H9 (cell line): ENCODE measurements around the gene B4GALT1. TPM values are rescaled to one million over a fixed set of nuclear protein-coding genes. Genes with fewer than 3 reads are reported as not detected.

Source experiments
- DNase-seq: peaks from one replicate; pipeline ENCODE4 v3.0.0-alpha.2; 2017
- H2AFZ ChIP-seq: one replicate; pipeline ENCODE4 v1.6.1; 2013; ENCODE audit warnings: mild to moderate bottlenecking, low read length, control low read depth, moderate library complexity
- H2AK5ac ChIP-seq: 2 replicates; pipeline ENCODE4 v1.6.1; 2013; ENCODE audit warnings: low read length, control low read depth, mixed read lengths; ENCODE audit not compliant: insufficient read length
- H2BK120ac ChIP-seq: one replicate; pipeline ENCODE4 v1.6.1; 2013; ENCODE audit warnings: low read depth, mild to moderate bottlenecking, low read length, control low read depth, inconsistent platforms; ENCODE audit not compliant: poor library complexity, severe bottlenecking
- H2BK12ac ChIP-seq: 2 replicates; pipeline ENCODE4 v1.6.1; 2013; ENCODE audit warnings: low read length, control low read depth, mixed read lengths, low read depth; ENCODE audit not compliant: insufficient read length
- H2BK15ac ChIP-seq: 2 replicates; pipeline ENCODE4 v1.6.1; 2013; ENCODE audit warnings: low read depth, low read length, control low read depth
- H2BK20ac ChIP-seq: one replicate; pipeline ENCODE4 v1.6.1; 2013; ENCODE audit warnings: low read depth, mild to moderate bottlenecking, low read length, control low read depth, inconsistent platforms; ENCODE audit not compliant: poor library complexity, severe bottlenecking
- H2BK5ac ChIP-seq: 2 replicates; pipeline ENCODE4 v1.6.1; 2013; ENCODE audit warnings: low read length, control low read depth, mixed read lengths; ENCODE audit not compliant: insufficient read length
- H3K14ac ChIP-seq: 2 replicates; pipeline ENCODE4 v1.6.1; 2013; ENCODE audit warnings: low read length, control low read depth; ENCODE audit not compliant: insufficient read depth
- H3K18ac ChIP-seq: 2 replicates; pipeline ENCODE4 v1.6.1; 2013; ENCODE audit warnings: low read depth, mild to moderate bottlenecking, mixed read lengths, low read length, control low read depth; ENCODE audit not compliant: insufficient read length
- H3K23ac ChIP-seq: 2 replicates; pipeline ENCODE4 v1.6.1; 2013; ENCODE audit warnings: low read length, control low read depth, mixed read lengths, low read depth; ENCODE audit not compliant: insufficient read length
- H3K23me2 ChIP-seq: 2 replicates; pipeline ENCODE4 v1.6.1; 2013; ENCODE audit warnings: low read depth, mild to moderate bottlenecking, mixed read lengths, low read length, control low read depth; ENCODE audit not compliant: insufficient read length, poor library complexity, severe bottlenecking
- H3K27ac ChIP-seq: 2 replicates; pipeline ENCODE4 v1.5.1; 2013; ENCODE audit warnings: low read length, control low read depth, mixed read lengths, low read depth; ENCODE audit not compliant: insufficient read length
- H3K27me3 ChIP-seq: 2 replicates; pipeline ENCODE4 v1.6.1; 2013; ENCODE audit warnings: low read length, control low read depth, inconsistent platforms; ENCODE audit not compliant: insufficient read depth
- H3K4ac ChIP-seq: 2 replicates; pipeline ENCODE4 v1.6.1; 2013; ENCODE audit warnings: low read depth, mild to moderate bottlenecking, control low read depth, inconsistent platforms, low read length, moderate library complexity
- H3K4me1 ChIP-seq: 2 replicates; pipeline ENCODE4 v1.6.1; 2013; ENCODE audit warnings: low read length, control low read depth, inconsistent platforms; ENCODE audit not compliant: insufficient read depth
- H3K4me2 ChIP-seq: 2 replicates; pipeline ENCODE4 v1.6.1; 2013; ENCODE audit warnings: low read length, control low read depth, mixed read lengths; ENCODE audit not compliant: insufficient read length, insufficient read depth
- H3K56ac ChIP-seq: 2 replicates; pipeline ENCODE4 v1.6.1; 2013; ENCODE audit warnings: low read depth, mild to moderate bottlenecking, mixed read lengths, low read length, control low read depth; ENCODE audit not compliant: insufficient read length
- H3K79me1 ChIP-seq: 2 replicates; pipeline ENCODE4 v1.6.1; 2013; ENCODE audit warnings: low read depth, mild to moderate bottlenecking, moderate library complexity, low read length, control low read depth, inconsistent platforms; ENCODE audit not compliant: insufficient read depth, poor library complexity, severe bottlenecking
- H3K79me2 ChIP-seq: 2 replicates; pipeline ENCODE4 v1.6.1; 2013; ENCODE audit warnings: low read length, control low read depth, inconsistent platforms; ENCODE audit not compliant: insufficient read depth
- H3K9ac ChIP-seq: 2 replicates; pipeline ENCODE4 v1.6.1; 2013; ENCODE audit warnings: low read length, control low read depth, mixed read lengths; ENCODE audit not compliant: insufficient read length; ENCODE audit errors: extremely low read depth
- H3K9me3 ChIP-seq: one replicate; pipeline ENCODE4 v1.6.1; 2013; ENCODE audit warnings: low read depth, low read length, inconsistent platforms; ENCODE audit not compliant: control insufficient read depth
- H3T11ph ChIP-seq: one replicate; pipeline ENCODE4 v1.6.1; 2013; ENCODE audit warnings: mild to moderate bottlenecking, low read length, control low read depth, inconsistent platforms
- H4K20me1 ChIP-seq: one replicate; pipeline ENCODE4 v1.6.1; 2013; ENCODE audit not compliant: control insufficient read depth, insufficient read length, insufficient read depth
- H4K5ac ChIP-seq: 2 replicates; pipeline ENCODE4 v1.6.1; 2013; ENCODE audit warnings: low read depth, mild to moderate bottlenecking, mixed read lengths, low read length, control low read depth; ENCODE audit not compliant: insufficient read length
- H4K8ac ChIP-seq: replicated peaks from 2 replicates; pipeline ENCODE4 v1.6.1; 2013; ENCODE audit warnings: low read length, control low read depth, mixed read lengths, low read depth; ENCODE audit not compliant: insufficient read length
- H4K91ac ChIP-seq: 2 replicates; pipeline ENCODE4 v1.6.1; 2013; ENCODE audit warnings: low read depth, mild to moderate bottlenecking, moderate library complexity, mixed read lengths, low read length, control low read depth; ENCODE audit not compliant: insufficient read length
- H3K27ac Mint-ChIP-seq, 3 experiments: 2 replicates in 2 of 3; 3 replicates in 1 of 3; pipeline ENCODE4 v1.8.0; 2020 to 2021; ENCODE audit warnings: mixed read lengths in 3 of 3, mild to moderate bottlenecking in 1 of 3, moderate library complexity in 1 of 3
- H3K27me3 Mint-ChIP-seq: 2 replicates; pipeline ENCODE4 v1.8.0; 2021; ENCODE audit warnings: low read depth, mild to moderate bottlenecking, moderate library complexity, mixed read lengths
- H3K36me3 Mint-ChIP-seq, 3 experiments: 2 replicates in 2 of 3; 3 replicates in 1 of 3; pipeline ENCODE4 v1.8.0; 2020 to 2021; ENCODE audit warnings: low read depth in 3 of 3, mixed read lengths in 3 of 3; ENCODE audit not compliant: insufficient read depth in 1 of 3
- H3K4me1 Mint-ChIP-seq, 2 experiments: 2 replicates each; pipeline ENCODE4 v1.8.0; 2020; ENCODE audit warnings: mixed read lengths in 2 of 2
- H3K4me3 Mint-ChIP-seq, 2 experiments: 2 replicates in 1 of 2; 3 replicates in 1 of 2; pipeline ENCODE4 v1.8.0; 2020 to 2021; ENCODE audit warnings: mild to moderate bottlenecking in 2 of 2, mixed read lengths in 2 of 2, moderate library complexity in 1 of 2
- H3K9me3 Mint-ChIP-seq, 2 experiments: 2 replicates in 1 of 2; 3 replicates in 1 of 2; pipeline ENCODE4 v1.8.0; 2020; ENCODE audit warnings: mild to moderate bottlenecking in 2 of 2, mixed read lengths in 2 of 2, moderate library complexity in 1 of 2
- CTCF ChIP-seq: fragments of 200-600 bp; sonication (generic); conservative IDR thresholded peaks from 3 replicates; pipeline ENCODE4 v1.8.0; 2021; ENCODE audit warnings: antibody characterized with exemption, mild to moderate bottlenecking
- WGBS: extraction: QIAGEN DNeasy Blood & Tissue Kit; methylation state at CpG from one replicate; pipeline ENCODE4 v1.1.7; 2013; ENCODE audit warnings: missing lambda C conversion rate, low lambda C conversion rate, mixed read lengths; ENCODE audit not compliant: insufficient read length; ENCODE audit errors: extremely low coverage; 5-methylcytosine and 5-hydroxymethylcytosine counted together
- total RNA-seq: library from RNA; stranded (reverse); gene quantifications from 2 replicates; pipeline ENCODE4 v1.2.1, GENCODE V29; 2021

B4GALT1 gene
- total RNA-seq, 1 experiment from 2014 or later, result 15.3 TPM

- no peak overlapping the region for H3K4me3 Mint-ChIP-seq
- no peaks in the 10 kb centered on the region for H3K9me3 Mint-ChIP-seq
- no peak overlapping the region for H2AK5ac ChIP-seq
- H2BK12ac ChIP-seq, result no peak overlapping the region
- H3K36me3 Mint-ChIP-seq, result peaks cover 23 to 80% (median 73%) of the 10 kb centered on the region in 3 experiments; a peak in 6 of 7 replicates
- no peak overlapping the region for H3K27ac Mint-ChIP-seq
- H3K56ac ChIP-seq, result no peak overlapping the region
- WGBS, result no CpG with 5 or more reads among the region's 1 CpG
- no peak overlapping the region for H3T11ph ChIP-seq
- no peak overlapping the region for H3K4ac ChIP-seq
- no peak overlapping the region for H2BK15ac ChIP-seq
- no peaks in the 10 kb centered on the region for H3K4me1 ChIP-seq
- H3K18ac ChIP-seq, result no peak overlapping the region
- DNase-seq, result no peak
- no peak overlapping the region for H3K9ac ChIP-seq
- no peaks in the 10 kb centered on the region for H3K4me1 Mint-ChIP-seq
- no peaks in the 10 kb centered on the region for H4K20me1 ChIP-seq
- no peak overlapping the region for H2BK120ac ChIP-seq
- H3K23me2 ChIP-seq, result no peaks in the 10 kb centered on the region
- no peak overlapping the region for H3K4me2 ChIP-seq
- H2BK5ac ChIP-seq, result no peak overlapping the region
- no peaks in the 10 kb centered on the region for H3K79me1 ChIP-seq
- H2AFZ ChIP-seq, result no peak overlapping the region
- no peak for TF ChIP-seq CTCF
- no peak overlapping the region for H4K91ac ChIP-seq
- no peak overlapping the region for H3K27ac ChIP-seq
- H3K23ac ChIP-seq, result no peak overlapping the region
- H4K5ac ChIP-seq, result no peak overlapping the region
- no peak overlapping the region for H2BK20ac ChIP-seq
- no peak overlapping the region for H3K14ac ChIP-seq
- no peaks in the 10 kb centered on the region for H3K9me3 ChIP-seq
- no peaks in the 10 kb centered on the region for H3K27me3 ChIP-seq
- no peak overlapping the region for H4K8ac ChIP-seq
- no peaks in the 10 kb centered on the region for H3K27me3 Mint-ChIP-seq
- no peaks in the 10 kb centered on the region for H3K79me2 ChIP-seq
Observed at GRCh38 chr9:33068991-33069390, 98.1 kb downstream of the B4GALT1 start.
